D341Med (cell line): Measurements from ENCODE around the gene SCUBE1.
"Not testable (repeated sequence)": the region's sequence is repeated elsewhere in the genome, so short reads cannot be mapped to it uniquely, and the experiment has no call there.

Source experiments
- DNase-seq: peaks from one replicate; pipeline ENCODE4 v3.0.0; 2012; ENCODE audit warnings: low spot score

The SCUBE1 gene

DNA sequence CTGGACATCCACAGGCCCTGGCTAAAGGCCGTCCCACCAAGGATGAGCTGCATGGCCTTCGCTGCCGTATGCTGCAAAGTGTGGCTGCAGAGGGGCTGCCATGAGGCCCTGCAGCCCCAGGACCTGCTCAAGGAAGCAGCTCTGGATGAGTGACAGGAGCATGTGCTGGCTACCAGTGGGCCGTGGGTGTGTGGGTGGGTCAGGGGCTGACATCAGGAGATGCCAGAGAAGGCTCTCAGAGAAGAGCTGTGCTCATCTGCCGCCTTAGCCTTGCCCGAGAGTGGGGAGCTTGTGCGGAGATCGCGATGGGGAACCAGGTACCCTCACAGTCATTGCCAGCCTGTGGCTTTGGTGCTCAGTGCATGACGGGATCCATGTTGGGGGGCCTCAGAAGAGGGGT is 41.3 kb downstream of the SCUBE1 start:
- no peak for DNase-seq

GRCh38 chr22:43300891-43301676 is 42.1 kb downstream of the SCUBE1 start:
- DNase-seq = no peak

DNA sequence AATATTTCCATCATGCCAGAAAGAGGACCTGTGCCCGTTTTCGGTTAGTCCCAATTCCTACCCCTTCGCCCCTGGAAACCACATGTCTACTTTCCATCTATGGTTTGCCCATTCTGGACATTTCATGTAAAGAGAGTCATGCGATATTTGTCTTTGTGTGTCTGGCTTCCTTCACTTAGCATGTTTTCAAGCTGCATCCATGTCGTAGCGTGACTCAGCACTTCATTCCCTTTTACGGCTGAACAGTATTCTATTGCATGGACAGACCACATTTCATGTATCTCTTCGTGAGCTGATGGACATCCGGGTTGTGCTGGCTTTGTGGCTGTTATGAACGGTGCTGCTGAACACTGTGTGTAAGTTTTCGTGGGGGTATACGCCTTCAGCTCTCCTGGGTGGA is 43.4 kb downstream of the SCUBE1 start:
- DNase-seq = no peak

DNA sequence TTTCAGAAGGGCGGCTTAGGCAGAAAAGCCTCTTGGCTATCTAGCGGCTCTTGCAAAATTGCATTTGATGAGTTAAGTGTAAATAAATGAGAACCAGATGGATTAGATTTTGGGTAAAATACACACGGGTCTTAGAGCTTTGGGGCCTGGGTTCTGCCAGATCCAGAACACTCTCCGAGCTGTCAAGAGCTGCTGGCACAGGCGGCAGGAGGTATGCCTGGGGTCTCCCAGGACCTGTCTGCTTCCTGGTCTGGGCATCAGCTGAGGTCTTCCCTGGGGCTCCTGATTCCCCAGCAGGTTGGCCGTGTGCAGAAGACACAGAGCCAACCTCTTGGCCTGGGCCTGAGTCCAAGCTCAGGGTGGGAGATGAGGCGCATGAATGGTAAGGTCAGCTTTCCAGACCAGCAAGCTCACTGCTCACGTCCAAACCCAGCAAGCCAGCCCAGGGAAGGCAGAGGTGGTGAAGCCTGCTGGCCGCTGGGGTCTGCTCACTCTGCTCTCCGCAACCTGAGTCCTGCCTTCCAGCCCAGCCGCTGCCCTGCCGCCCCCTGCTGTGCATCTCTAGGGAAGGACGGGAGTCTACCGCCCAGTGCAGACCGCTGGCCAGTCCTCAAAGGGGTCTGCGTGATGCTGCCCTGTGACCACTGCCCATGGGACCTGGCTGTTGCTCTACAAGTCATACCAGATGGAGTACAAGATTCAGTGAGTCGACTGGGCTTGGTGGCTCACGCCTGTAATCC is 44.9 kb downstream of the SCUBE1 start:
- DNase-seq = no peak

DNA sequence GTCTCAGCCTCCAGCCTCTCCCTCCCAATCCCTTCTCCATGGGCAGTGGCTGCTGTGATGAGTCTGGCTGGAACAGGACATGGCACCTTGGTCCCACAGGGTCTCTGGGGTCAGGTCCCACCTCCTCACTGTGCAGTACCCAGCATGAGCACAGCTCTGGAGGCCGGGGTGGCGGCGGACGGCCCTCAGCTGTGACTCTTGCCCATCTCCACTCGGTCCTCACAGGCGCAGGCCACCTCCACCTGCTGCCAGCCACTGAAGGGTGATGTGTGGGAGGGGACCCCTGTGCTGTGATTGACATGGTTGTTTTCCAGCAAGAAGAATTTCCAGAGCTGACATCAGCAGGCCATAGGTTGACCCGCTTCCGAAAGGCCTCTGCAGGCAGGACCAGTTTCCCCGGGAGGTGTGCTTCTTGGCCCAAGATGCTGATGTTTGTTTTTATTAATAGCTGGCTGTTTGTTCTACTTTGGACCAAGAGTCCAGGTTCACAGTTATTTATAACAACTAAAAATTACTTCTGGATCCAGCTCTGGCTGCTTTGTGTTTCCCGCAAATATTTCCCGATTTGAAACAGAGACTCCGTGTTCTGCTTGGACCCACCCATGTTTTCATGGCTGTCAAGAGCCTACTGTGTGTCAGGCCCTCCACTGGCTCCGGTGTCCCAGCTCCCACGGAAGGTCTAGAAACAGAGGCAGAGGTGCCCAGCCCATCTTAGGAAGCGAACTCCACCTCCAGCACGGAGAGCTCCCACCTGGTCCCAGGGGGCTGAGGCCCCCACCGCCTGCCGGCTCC is 45.7 kb downstream of the SCUBE1 start:
- DNase-seq = no peak

DNA sequence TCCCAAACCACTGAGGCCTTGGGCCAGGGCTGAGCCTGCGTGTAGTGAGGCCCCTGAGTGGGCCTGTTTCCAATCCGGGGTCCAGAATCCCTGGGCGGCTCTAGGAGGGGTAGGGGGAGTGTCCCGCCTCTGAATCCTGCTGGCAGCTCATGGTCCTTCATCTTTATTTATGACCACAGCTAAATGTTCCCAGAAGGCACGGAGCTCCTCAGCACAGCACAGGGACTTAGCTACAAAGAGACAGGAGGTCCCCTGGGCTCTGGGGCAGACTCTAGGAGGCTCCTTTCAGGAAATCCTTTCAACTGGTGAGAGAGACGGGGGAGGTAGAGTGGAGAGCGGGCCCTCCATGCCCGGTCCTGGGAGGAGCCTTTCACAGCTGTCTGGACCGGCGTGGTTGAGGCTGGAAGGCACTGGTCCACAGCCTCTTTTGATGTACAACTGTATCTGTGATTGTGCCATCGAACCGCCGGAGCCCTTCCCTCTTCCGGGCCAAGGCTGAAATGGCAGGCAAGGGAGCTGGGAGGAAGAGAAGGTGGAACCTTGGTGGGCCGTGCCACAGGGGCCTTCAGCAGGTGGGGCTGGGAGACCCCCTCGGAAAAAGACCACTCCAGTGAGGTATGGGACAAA is 46.8 kb downstream of the SCUBE1 start:
- DNase-seq = no peak

DNA sequence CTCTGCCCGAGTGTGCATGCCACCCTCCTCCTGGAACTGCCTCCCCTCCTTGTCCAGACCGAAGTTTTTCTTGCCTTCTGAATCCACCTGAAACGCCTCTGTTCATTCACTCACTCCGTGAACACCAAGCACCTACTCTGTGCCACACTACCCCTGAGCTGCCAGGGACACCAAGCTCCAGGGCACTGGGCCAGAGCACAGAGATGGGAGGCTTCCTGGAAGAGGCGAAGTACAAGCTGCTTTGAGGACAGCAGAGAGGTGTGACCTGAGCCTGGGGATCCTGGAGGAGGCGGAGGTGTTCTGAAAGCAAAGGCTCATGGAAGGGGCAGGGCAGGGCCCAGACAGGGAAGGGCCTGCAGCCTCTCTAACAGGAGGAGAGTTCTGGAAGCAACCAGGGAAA is 47.5 kb downstream of the SCUBE1 start:
- no peak for DNase-seq

GRCh38 chr22:43295173-43295572 is 48.0 kb downstream of the SCUBE1 start:
- no peak for DNase-seq

DNA sequence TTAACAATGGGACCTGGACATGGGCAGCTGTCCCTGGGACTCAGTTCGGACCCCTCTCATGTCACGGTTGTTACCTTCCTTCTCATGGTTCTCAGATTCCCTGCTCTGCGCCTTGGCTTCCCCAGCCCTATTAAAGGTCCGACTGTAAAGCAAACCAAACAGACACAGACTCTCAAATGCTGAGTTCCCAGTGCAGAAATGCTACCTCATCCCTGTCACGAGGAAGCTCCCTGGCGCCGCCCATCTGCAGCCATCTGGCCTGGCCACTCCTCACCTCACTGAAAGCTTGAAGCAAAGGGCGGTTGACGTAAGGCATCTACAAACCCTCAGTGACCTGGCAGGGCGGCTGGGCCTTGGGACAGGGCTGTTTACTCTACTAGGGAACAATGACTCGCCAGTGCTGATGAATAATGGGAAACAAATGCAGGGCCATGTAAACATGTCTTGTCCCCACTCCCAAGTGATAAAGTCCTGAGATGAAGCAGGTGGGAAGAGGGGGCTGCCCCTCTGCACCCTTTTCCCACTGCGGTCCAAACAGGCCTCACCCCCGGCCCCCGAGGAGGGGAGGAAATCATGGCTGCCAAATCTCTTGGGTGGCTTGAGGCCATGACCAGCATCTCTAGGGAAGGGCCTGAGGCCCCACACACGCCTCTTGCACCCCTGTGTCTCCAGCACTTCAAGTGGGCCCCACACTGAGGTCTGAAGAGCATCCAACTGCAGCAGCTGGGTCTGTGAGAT is 49.3 kb downstream of the SCUBE1 start:
- no peak for DNase-seq

- no peak for DNase-seq
These were observed 49.9 kb downstream of the SCUBE1 start for GRCh38 chr22:43293259-43293654.

DNA sequence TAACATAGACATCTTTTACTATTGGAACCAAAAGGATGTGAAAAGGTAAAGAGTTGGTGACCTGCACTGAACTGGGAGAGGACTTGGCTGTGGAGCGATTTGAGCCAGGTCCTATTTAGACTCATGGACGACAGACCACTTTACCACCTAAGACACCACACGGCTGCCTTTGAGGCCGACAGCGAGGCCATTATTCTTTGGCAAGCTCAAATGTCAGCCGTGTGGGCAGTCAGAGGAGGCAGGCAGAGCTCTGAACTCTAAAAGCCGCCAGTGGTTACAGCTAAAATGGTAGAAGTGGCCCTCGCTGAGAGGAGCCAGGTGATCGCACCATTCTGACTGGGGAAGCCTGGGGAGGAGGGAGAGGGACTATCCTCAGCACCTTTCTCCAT is 50.5 kb downstream of the SCUBE1 start:
- no peak for DNase-seq

- no peak for DNase-seq
These were observed 51.8 kb downstream of the SCUBE1 start for GRCh38 chr22:43291381-43291780.

- no peak for DNase-seq
These were observed 53.0 kb downstream of the SCUBE1 start for GRCh38 chr22:43289976-43290721.

DNA sequence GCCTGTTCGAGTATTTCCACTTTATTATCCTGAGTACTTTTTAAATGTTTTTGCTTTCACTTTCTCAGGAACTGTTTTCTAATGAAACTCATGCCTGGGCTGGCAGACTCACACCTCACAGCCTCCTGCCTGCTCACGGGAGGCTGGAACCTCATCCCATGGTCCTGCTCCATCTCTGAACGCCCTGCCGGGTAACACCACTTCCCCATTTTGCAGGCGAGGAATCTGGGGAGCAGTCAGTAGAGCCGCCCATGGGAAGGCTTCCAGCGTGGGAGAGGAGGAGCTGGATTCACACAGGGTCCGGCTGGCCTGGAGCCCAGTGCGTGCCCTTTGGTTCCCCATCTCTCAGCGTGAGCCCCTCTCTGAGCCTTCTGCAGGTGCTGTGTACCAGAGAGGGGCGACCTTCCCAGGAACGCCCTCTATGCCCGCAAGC is 53.6 kb downstream of the SCUBE1 start:
- DNase-seq = no peak

DNA sequence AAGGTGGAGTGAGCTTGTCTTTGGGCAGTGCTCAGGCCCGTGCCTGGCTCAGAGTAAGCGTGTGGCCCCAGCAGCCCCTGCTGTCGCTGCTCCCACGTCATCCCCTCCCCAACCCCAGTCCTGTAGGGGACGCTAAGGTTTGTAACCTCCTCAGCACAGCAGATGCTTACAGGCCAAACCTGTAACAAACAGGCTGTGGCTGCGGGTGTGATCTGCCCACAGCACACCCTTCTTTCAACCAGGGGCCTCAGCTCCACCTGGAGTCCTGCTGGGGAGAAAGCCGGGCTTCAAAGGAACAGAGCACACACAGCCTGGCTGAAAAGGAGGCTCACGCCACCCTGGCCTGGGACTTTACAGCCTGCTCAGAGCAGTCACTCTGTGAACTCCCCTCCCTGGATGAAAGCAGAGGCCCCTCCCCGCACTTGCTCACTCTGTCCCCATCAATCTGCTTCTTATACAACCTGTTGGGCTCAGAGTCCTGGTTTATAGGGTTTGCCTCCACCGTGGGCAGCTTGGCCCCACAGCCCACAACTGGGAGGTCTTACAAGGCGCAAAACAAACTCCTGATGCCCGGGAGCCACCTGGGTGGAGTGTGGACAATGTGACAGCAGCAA is 54.3 kb downstream of the SCUBE1 start:
- DNase-seq = no peak

GRCh38 chr22:43288378-43288777 is 54.8 kb downstream of the SCUBE1 start:
- no peak for DNase-seq

DNA sequence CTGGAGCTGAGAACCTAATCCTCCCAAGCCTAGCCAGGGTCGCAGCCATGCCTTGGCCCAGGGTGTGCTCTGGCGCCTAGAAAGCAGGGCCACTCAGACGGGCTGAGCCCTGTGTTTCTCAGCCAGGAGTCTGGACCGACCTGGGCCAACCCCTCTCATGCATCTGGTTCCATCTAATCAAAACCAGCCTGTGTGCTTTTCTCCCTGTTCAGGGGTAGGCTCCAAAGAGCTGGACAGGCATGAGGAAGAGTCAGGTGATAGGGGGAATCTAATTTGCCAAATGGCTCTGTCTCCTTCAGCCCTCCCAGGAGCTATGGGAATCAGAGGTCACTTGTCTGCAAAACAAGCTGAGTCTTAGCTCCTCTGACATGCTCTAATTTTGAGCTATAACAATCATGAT is 55.7 kb downstream of the SCUBE1 start:
- DNase-seq = no peak

GRCh38 chr22:43281394-43281793 is 61.8 kb downstream of the SCUBE1 start:
- no peak for DNase-seq

GRCh38 chr22:43280523-43280886 is 62.7 kb downstream of the SCUBE1 start:
- DNase-seq = not testable (repeated sequence)

DNA sequence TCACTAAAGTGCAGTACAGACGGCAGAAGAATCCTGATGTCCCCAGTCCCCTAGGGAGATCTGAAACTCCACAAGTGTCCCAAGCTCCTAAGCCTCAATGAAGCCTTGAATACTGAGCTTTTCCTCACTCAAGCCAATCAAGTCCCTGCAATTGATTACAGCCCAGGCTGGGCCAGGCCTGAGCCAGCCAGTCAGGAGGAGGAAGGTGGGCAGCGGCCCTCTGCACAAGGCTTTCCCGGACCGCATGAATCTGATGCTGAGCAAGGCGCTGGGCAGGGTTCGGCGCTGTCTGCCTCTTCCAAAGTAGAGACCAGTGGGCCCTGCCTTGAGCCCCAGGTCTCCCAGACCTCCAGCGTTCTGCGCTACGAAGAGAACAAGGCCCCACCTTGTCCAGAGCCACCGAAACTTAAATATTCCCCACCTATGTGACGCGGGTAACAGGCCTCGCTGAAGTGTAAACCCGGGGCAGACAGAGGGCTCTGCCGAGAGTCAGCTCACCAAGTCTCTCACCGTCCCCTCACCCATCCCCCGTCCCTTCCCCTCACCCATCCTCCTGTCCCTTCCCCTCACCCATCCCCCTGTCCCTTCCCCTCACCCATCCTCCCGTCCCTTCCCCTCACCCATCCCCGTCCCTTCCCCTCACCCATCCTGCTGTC is 63.2 kb downstream of the SCUBE1 start:
- no peak for DNase-seq
